ENCODE data around the gene NR2C2AP. TPM values are rescaled to one million over a fixed set of nuclear protein-coding genes. Genes with fewer than 3 reads are reported as not detected.
A peak's percentile ranks its signal among the peaks of the same experiment; 100 is the strongest.

NR2C2AP gene
- total RNA-seq, 1 experiment from 2014 or later: 31.7 TPM

- no peaks in the 10 kb centered on the region for H3K27me3 Mint-ChIP-seq (ENCODE audit: low read depth)
- H3K4me3 Mint-ChIP-seq: peak overlapping the region; percentile 96 to 97
- H3K23ac ChIP-seq (ENCODE audit: insufficient read length, low read depth, low read length): no peak overlapping the region
- no peak overlapping the region for H2BK15ac ChIP-seq (ENCODE audit: low read depth, low read length)
- H4K20me1 ChIP-seq (ENCODE audit: control insufficient read depth, insufficient read depth, insufficient read length): no peaks in the 10 kb centered on the region
- peaks cover 3% of the 10 kb centered on the region for H3K23me2 ChIP-seq (ENCODE audit: insufficient read length, low read depth, low read length, poor library complexity, severe bottlenecking)
- H3T11ph ChIP-seq (ENCODE audit: low read length): no peak overlapping the region
- no peak overlapping the region for H3K56ac ChIP-seq (ENCODE audit: insufficient read length, low read depth, low read length)
- no peak overlapping the region for H2BK5ac ChIP-seq (ENCODE audit: insufficient read length, low read length)
- no peak overlapping the region for H2AFZ ChIP-seq (ENCODE audit: low read length)
- H2BK20ac ChIP-seq (ENCODE audit: low read depth, low read length, poor library complexity, severe bottlenecking): no peak overlapping the region
- no CpG with 5 or more reads among the region's 17 CpGs for WGBS (ENCODE audit: extremely low coverage, insufficient read length, low lambda C conversion rate)
- no peak overlapping the region for H4K5ac ChIP-seq (ENCODE audit: insufficient read length, low read depth, low read length)
- H2AK5ac ChIP-seq (ENCODE audit: insufficient read length, low read length): no peak overlapping the region
- peak overlapping the region; percentile 95 to 97 (median 97); a peak in 5 of 7 replicates for H3K27ac Mint-ChIP-seq
- no peaks in the 10 kb centered on the region; the same call in 1 of the 2 replicates for H3K79me2 ChIP-seq (ENCODE audit: insufficient read depth, low read length)
- H3K79me1 ChIP-seq (ENCODE audit: insufficient read depth, low read depth, low read length, poor library complexity, severe bottlenecking): peaks cover 4% of the 10 kb centered on the region
- no peak for DNase-seq
- no peak overlapping the region for H2BK12ac ChIP-seq (ENCODE audit: insufficient read length, low read depth, low read length)
- TF ChIP-seq, protein P1, sequence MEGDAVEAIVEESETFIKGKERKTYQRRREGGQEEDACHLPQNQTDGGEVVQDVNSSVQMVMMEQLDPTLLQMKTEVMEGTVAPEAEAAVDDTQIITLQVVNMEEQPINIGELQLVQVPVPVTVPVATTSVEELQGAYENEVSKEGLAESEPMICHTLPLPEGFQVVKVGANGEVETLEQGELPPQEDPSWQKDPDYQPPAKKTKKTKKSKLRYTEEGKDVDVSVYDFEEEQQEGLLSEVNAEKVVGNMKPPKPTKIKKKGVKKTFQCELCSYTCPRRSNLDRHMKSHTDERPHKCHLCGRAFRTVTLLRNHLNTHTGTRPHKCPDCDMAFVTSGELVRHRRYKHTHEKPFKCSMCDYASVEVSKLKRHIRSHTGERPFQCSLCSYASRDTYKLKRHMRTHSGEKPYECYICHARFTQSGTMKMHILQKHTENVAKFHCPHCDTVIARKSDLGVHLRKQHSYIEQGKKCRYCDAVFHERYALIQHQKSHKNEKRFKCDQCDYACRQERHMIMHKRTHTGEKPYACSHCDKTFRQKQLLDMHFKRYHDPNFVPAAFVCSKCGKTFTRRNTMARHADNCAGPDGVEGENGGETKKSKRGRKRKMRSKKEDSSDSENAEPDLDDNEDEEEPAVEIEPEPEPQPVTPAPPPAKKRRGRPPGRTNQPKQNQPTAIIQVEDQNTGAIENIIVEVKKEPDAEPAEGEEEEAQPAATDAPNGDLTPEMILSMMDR (conservative IDR thresholded peaks at IDR 0.05): no peak
- no peaks in the 10 kb centered on the region for H3K9me3 ChIP-seq (ENCODE audit: control insufficient read depth, low read depth, low read length)
- H3K27ac ChIP-seq (ENCODE audit: insufficient read length, low read depth, low read length): no peak overlapping the region
- H2BK120ac ChIP-seq (ENCODE audit: low read depth, low read length, poor library complexity, severe bottlenecking): no peak overlapping the region
- H3K18ac ChIP-seq (ENCODE audit: insufficient read length, low read depth, low read length): no peak overlapping the region
- H3K9ac ChIP-seq (ENCODE audit: extremely low read depth, insufficient read length, low read length): peak overlapping the region; percentile 89
- H3K4me1 ChIP-seq (ENCODE audit: insufficient read depth, low read length): no peaks in the 10 kb centered on the region
- H3K4me1 Mint-ChIP-seq: peaks cover 0 to 16% of the 10 kb centered on the region in 2 experiments; a peak in 2 of 4 replicates
- no peaks in the 10 kb centered on the region for H3K27me3 ChIP-seq (ENCODE audit: insufficient read depth, low read length)
- H3K14ac ChIP-seq (ENCODE audit: insufficient read depth, low read length): no peak overlapping the region
- H3K4ac ChIP-seq (ENCODE audit: low read depth, low read length): no peak overlapping the region
- H3K36me3 Mint-ChIP-seq (ENCODE audit: insufficient read depth in 1 of 3, low read depth in 3 of 3): peaks cover 0 to 15% (median 7%) of the 10 kb centered on the region in 3 experiments; a peak in 6 of 7 replicates
- H4K91ac ChIP-seq (ENCODE audit: insufficient read length, low read depth, low read length): no peak overlapping the region
- H4K8ac ChIP-seq (replicated peaks; ENCODE audit: insufficient read length, low read depth, low read length): no peak overlapping the region
- no peaks in the 10 kb centered on the region for H3K9me3 Mint-ChIP-seq
- peak overlapping the region; percentile 70 for H3K4me2 ChIP-seq (ENCODE audit: insufficient read depth, insufficient read length, low read length)
These were observed 11.5 kb downstream of the NR2C2AP start for GRCh38 chr19:19191768-19192077.
